ENCODE results near the gene APLN. TPM values are rescaled to one million over a fixed set of nuclear protein-coding genes. Genes with fewer than 3 reads are reported as not detected.

Gene APLN
- total and polyA plus RNA-seq, 7 donors = 0.36 to 0.81 (median 0.47) TPM; not detected in 4

DNA sequence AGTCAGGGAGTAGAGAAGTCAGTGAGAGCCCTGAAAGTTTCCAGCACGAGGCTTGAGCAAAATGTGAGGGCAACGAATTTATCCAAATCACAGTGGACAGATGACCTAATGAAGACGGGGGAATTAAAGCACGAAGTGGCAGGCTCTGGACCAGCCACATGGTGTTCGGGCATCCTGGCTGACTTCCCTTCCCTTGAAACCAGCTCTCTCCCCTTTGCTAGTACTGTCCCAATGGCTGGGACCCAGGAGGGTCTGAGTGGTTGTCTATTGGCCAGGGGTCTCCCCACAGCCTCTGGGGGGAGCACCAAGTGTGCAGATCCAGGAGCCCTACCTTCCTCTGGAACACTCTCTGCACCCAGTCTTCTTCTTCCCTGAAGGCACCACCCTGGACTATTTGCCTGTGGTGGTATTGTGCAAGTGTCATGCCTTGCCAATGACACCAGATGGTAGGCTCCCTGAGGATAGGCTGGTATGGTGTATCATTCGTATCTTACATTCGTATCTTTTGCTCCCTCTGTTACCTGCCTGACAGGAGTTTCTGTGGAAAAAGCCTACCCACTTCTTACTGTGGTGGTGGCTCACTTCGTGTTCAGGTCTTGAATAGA, 2.1 kb downstream of the APLN start:
- Histone ChIP-seq H3K9me3 (no peaks in the 10 kb centered on the region), H3K4me1 (peaks cover 0 to 16% (median 3%) of the 10 kb centered on the region in 4 donors), H3K27ac (no peak overlapping the region), H3K27me3 (no peaks in the 10 kb centered on the region), H3K4me3 (no peak overlapping the region), H3K36me3 (no peaks in the 10 kb centered on the region)
- no peak for DNase-seq
- TF ChIP-seq POLR2AphosphoS5 (IDR thresholded peaks at IDR 0.05) = no peak
- TF ChIP-seq, protein P1, sequence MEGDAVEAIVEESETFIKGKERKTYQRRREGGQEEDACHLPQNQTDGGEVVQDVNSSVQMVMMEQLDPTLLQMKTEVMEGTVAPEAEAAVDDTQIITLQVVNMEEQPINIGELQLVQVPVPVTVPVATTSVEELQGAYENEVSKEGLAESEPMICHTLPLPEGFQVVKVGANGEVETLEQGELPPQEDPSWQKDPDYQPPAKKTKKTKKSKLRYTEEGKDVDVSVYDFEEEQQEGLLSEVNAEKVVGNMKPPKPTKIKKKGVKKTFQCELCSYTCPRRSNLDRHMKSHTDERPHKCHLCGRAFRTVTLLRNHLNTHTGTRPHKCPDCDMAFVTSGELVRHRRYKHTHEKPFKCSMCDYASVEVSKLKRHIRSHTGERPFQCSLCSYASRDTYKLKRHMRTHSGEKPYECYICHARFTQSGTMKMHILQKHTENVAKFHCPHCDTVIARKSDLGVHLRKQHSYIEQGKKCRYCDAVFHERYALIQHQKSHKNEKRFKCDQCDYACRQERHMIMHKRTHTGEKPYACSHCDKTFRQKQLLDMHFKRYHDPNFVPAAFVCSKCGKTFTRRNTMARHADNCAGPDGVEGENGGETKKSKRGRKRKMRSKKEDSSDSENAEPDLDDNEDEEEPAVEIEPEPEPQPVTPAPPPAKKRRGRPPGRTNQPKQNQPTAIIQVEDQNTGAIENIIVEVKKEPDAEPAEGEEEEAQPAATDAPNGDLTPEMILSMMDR (IDR thresholded peaks at IDR 0.05) = no peak
- TF ChIP-seq POLR2A (IDR thresholded peaks at IDR 0.05) = no peak
- TF ChIP-seq EP300 (IDR thresholded peaks at IDR 0.05) = no peak
- WGBS, 2 donors = 90 to 91% methylated on average over 8 of the region's 8 CpGs
- intact Hi-C loops (cut with DNase I) = no loop called here

DNA sequence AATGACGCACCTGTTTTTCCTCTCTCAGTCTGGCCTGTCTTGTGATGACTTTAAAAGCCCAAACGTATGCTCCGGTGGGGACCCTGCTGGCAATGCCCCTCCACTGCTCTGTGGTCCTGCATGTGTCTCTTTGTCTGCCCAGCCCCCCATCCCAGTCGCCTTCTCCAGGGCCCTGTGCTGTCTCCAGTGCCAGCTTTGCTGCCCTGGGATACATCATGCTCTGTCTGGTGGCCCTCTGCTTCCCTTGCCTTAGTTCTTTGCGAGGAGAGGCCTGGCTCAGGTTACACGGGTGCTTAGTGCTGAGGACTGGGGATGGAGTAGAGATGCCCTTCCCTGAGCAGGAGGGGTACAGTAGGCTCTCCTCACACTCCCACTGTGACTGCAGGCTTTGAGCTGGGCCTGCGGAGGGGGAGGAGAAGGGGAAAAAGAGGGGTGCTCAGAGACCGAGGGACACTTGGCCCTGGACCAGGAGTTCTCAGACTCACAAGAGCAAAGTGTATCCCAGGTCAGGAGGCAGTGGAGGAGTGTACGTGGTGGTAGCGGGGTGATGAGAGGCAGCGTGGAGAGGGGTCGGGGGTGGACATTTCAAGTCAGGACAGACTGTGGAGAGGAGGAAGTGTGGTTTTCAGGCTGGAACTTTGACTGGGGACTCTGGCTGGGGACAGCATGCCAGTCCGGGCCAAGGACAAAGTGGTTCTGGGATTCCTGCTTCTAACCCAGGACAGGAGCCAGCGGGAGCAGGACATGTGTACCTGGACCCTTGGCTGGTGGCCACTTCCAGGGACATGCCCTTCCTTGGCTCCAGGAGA, 2.8 kb downstream of the APLN start:
- 94 to 95% methylated on average over 14 of the region's 14 CpGs for WGBS, 2 donors
- TF ChIP-seq POLR2A (IDR thresholded peaks at IDR 0.05) (no peak), POLR2AphosphoS5 (IDR thresholded peaks at IDR 0.05) (no peak), EP300 (IDR thresholded peaks at IDR 0.05) (no peak)
- TF ChIP-seq, protein P1 (IDR thresholded peaks at IDR 0.05) = no peak
- H3K27me3 ChIP-seq = no peaks in the 10 kb centered on the region
- H3K4me3 ChIP-seq = no peak overlapping the region
- H3K27ac ChIP-seq = no peak overlapping the region
- H3K4me1 ChIP-seq = peaks cover 0 to 16% (median 3%) of the 10 kb centered on the region in 4 donors
- H3K36me3 ChIP-seq = no peaks in the 10 kb centered on the region
- intact Hi-C loops (cut with DNase I) = no loop called here
- no peak for DNase-seq
- no peaks in the 10 kb centered on the region for H3K9me3 ChIP-seq

DNA sequence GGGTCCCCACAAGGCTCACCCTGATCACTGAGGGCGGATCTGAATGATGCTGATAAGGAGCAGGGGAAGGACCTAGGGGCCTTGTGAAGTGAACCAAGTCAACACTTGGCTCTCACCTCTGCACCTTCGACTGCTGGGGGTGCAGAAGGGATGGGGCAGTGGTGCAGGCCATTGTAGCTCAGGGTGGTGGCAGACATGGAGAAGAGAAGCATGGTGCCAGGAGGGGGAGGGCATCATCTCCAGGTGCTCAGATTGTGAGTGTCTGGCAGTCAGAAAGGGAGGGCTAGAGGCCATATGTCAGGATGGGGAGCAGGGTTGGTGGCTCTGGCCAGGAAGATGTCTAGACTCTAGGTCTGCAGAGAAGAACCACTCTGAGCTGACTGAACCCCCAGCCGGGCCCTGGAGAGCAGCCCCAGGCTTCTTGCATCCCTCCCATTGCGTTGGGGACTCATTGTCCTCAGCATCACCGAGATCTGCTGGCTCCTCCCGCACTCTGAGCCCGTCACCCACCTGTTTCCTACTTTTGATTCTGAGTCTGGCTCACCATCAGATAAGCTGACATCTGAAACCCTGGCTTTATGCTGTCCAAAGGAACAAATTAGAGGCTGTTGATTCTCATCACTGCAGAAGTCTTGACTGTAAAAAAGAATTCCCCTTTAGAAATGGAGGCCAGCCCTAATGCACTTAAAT, 3.8 kb downstream of the APLN start:
- Histone ChIP-seq H3K36me3 (no peaks in the 10 kb centered on the region), H3K27me3 (no peaks in the 10 kb centered on the region), H3K4me3 (no peak overlapping the region), H3K4me1 (peaks cover 0 to 16% (median 3%) of the 10 kb centered on the region in 4 donors), H3K27ac (no peak overlapping the region), H3K9me3 (no peaks in the 10 kb centered on the region)
- intact Hi-C loops (cut with DNase I) = no loop called here
- DNase-seq = no peak
- 79 to 87% methylated on average over 7 of the region's 7 CpGs for WGBS, 2 donors
- TF ChIP-seq POLR2AphosphoS5 (IDR thresholded peaks at IDR 0.05) (no peak), EP300 (IDR thresholded peaks at IDR 0.05) (no peak), POLR2A (IDR thresholded peaks at IDR 0.05) (no peak)
- TF ChIP-seq, protein P1 (IDR thresholded peaks at IDR 0.05) = no peak

DNA sequence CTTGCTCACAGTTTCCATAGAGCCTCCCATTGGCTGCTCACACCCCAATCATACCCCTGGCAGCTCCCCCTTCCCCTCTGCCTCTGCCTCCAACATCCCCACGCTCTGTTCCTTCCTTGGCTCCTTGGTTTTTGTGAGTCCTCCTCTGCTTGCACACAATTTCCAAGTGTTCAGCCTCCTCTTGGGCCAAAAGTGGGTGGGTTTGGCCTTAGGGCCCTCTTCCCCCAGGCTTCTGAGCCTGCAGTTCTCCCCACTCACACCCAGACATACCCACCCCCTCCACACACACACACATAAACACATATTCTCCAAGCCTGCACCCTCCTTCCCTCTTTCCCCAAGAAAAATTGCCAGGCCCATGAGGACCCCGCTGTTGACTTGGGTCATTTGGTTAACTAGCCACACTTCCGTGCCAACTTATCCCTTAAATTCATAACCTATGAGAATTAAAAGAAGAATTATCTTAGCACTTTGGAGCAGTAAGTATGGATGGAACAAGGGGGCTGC, 4.5 kb downstream of the APLN start:
- no peak overlapping the region for H3K27ac ChIP-seq
- H3K9me3 ChIP-seq = no peaks in the 10 kb centered on the region
- no peak overlapping the region for H3K4me3 ChIP-seq
- H3K36me3 ChIP-seq = no peaks in the 10 kb centered on the region
- no peaks in the 10 kb centered on the region for H3K27me3 ChIP-seq
- H3K4me1 ChIP-seq = peaks cover 0 to 14% (median 3%) of the 10 kb centered on the region in 4 donors
- 91 to 96% methylated on average over 3 of the region's 3 CpGs for WGBS, 2 donors
- intact Hi-C loops (cut with DNase I) = no loop called here
- TF ChIP-seq EP300 (IDR thresholded peaks at IDR 0.05) (no peak), POLR2AphosphoS5 (IDR thresholded peaks at IDR 0.05) (no peak), POLR2A (IDR thresholded peaks at IDR 0.05) (no peak)
- TF ChIP-seq, protein P1 (IDR thresholded peaks at IDR 0.05) = no peak
- DNase-seq = no peak

All from sigmoid colon (tissue), 7 donors.